HFF-Myc (cell line): ENCODE measurements around the gene LAMB4.

ENCODE experiments used
- DNase-seq: peaks from one replicate; pipeline ENCODE4 v3.0.0-alpha.2; 2011; ENCODE audit warnings: low read depth; ENCODE audit errors: extremely low read depth
- H3K4me3 ChIP-seq: replicated peaks from 2 replicates; pipeline ENCODE4 v1.5.1; 2011; ENCODE audit warnings: low read depth, mild to moderate bottlenecking, control low read depth, low read length
- TF ChIP-seq, protein P1 (sequence below): IDR thresholded peaks from 2 replicates; pipeline ENCODE4 v1.5.1; 2012; ENCODE audit warnings: mild to moderate bottlenecking, low read depth, low read length, control low read depth; ENCODE audit errors: missing control alignments

LAMB4 gene

GRCh38 chr7:108018668-108019067 lies 111.5 kb downstream of the LAMB4 start:
- TF ChIP-seq, protein P1, sequence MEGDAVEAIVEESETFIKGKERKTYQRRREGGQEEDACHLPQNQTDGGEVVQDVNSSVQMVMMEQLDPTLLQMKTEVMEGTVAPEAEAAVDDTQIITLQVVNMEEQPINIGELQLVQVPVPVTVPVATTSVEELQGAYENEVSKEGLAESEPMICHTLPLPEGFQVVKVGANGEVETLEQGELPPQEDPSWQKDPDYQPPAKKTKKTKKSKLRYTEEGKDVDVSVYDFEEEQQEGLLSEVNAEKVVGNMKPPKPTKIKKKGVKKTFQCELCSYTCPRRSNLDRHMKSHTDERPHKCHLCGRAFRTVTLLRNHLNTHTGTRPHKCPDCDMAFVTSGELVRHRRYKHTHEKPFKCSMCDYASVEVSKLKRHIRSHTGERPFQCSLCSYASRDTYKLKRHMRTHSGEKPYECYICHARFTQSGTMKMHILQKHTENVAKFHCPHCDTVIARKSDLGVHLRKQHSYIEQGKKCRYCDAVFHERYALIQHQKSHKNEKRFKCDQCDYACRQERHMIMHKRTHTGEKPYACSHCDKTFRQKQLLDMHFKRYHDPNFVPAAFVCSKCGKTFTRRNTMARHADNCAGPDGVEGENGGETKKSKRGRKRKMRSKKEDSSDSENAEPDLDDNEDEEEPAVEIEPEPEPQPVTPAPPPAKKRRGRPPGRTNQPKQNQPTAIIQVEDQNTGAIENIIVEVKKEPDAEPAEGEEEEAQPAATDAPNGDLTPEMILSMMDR: no peak
- H3K4me3 ChIP-seq: no peak overlapping the region
- DNase-seq: no peak

DNA sequence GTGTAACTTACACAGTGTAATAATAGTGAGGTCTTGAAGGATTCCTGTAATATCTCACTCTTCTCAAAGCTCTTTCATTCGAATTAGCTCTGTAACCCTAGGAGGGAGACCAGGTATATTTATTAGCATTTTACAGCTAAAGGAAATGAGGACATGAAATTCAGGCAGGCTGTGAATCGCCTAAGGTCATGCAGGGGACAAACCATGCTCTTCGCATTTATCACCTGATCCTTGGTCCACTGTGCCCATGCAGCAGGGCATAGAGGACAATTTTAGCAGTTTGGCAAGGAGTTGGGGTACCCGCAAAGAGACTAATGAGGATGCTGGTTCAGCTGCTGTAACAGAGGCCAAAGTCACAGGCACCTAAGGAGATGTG lies 112.4 kb downstream of the LAMB4 start:
- TF ChIP-seq, protein P1: no peak
- DNase-seq: no peak
- no peak overlapping the region for H3K4me3 ChIP-seq

DNA sequence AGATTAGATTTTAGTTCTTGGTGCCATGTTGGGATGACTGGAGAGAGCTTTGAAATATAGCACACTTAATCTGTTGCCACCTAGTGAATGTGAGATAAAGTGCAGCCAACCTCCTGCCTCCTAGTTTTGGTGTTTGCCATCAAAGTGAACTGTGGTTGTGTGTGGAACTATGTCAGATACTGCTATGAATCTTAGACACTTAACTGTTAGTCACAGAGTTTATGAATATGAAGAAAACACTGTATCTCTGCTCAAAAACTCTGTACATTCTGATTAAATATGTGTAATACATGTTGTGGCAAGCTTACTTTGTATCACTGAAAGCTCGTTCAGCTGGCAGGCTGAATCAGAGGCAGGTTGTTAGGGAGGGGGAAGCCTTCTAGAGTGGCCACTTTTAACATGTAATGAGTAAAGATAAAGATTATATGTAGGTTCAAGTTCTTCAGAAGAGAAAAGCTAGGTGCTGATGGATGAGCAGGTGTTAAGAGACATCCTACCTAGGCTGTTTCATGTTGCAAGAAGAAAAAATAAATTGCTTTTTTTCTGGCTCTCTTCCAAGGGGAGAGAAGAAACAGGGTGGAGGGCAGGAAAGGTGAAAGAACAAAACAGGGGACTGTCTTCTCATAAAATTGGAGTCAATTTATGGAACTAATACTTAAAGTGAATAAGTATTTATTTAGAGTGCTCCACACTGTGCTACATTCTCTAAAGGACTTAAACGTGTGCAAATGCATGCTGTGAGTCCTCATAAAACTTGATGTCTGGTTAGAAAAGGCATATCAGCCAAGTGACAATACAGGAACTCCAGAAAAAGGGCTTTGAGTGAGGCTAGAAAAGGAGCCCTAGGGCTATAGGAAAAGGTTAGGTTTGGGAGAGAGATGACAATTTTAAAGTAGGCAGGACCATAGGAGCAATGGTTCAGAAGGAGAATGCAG lies 113.1 kb downstream of the LAMB4 start:
- no peak for DNase-seq
- TF ChIP-seq, protein P1: peak; percentile 42
- no peak overlapping the region for H3K4me3 ChIP-seq

DNA sequence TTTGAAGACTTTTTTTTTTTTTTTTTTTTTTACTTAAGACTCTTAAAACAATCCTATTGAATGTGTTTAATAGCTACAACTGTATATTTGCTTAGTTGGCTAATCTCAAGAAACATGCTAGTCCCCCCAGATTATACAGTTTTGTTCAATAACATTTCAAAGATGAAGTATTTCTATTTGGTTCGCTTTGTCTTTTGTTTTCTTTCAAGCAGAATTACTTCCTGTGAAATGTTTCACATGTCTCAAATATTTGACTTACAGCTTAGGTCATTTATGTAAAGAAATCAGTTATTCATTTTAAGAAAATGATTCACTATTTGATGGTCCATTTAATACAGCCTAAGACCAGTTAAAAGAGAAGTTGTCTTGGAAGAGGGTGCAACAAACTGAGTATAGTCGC lies 114.4 kb downstream of the LAMB4 start:
- H3K4me3 ChIP-seq: no peak overlapping the region
- DNase-seq: no peak
- TF ChIP-seq, protein P1: no peak

DNA sequence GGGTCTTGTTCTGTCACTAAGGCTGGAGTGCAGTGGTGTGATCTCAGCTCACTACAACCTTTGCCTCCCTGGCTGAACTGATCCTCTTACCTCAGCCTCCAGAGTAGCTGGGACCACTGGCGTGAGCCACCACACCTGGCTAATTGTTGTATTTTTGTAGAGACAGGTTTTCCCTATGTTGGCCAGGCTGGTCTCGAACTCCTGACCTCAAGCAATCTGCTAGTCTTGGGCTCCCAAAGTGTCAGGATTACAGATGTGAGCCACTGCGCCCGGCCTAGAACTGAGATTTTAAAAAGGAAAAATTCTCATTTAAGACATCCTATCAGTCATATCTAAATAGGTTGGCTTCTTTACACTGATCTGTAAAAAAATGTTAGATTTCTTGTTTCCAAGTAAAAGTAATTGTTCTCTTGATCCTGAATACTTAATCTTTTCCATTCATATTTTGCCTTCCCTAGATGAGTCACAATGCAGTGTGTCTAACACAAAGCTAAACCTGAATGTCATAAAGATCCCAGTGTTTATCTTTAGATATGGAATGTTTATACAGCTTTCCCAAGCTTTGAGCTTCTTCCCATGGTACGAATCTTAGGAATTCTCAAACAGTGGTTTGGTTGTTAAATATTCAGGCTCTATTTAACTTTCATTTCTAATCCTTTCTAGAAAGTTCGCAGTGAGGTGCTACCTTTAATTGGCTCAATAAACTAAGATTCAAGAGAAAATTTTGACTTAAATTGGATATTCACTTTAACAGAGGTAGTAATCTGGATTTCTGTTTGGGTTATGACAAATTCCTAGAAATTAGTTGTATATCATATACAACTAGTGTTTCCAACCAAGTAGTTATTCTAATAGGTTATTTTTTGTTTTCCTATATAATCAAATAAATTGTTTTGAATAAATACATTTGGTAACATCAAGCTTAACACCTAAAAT lies 115.1 kb downstream of the LAMB4 start:
- H3K4me3 ChIP-seq: no peak overlapping the region
- DNase-seq: no peak
- TF ChIP-seq, protein P1: no peak

GRCh38 chr7:108014215-108014614 lies 115.9 kb downstream of the LAMB4 start:
- no peak overlapping the region for H3K4me3 ChIP-seq
- no peak for DNase-seq
- TF ChIP-seq, protein P1: no peak
